Stimulated activated CD8-positive, alpha-beta memory T cell treated with anti-CD3 and anti-CD28 coated beads, Interleukin-12 subunit alpha, Interleukin-12 subunit beta, amount 100 ng/mL, for 24 hours (primary cell): ENCODE results near the gene TMEM132D.

Source experiments
- DNase-seq: peaks from one replicate; pipeline ENCODE4 v3.0.0-alpha.2; 2020; ENCODE audit errors: extremely low read depth

Gene TMEM132D

GRCh38 chr12:129339336-129339735 lies 564.5 kb downstream of the TMEM132D start:
- no peak for DNase-seq

- DNase-seq: no peak
Measured at GRCh38 chr12:129337413-129337812, 566.4 kb downstream of the TMEM132D start.

GRCh38 chr12:129335773-129336172 lies 568.1 kb downstream of the TMEM132D start:
- no peak for DNase-seq

- DNase-seq: no peak
Measured at GRCh38 chr12:129332286-129332685, 571.5 kb downstream of the TMEM132D start.

- no peak for DNase-seq
Measured at GRCh38 chr12:129331356-129332085, 572.3 kb downstream of the TMEM132D start.

- DNase-seq: no peak
Measured at GRCh38 chr12:129328235-129328634, 575.6 kb downstream of the TMEM132D start.

- DNase-seq: no peak
Measured at GRCh38 chr12:129325566-129325965, 578.3 kb downstream of the TMEM132D start.

GRCh38 chr12:129312048-129312447 lies 591.8 kb downstream of the TMEM132D start:
- no peak for DNase-seq

- DNase-seq: no peak
Measured at GRCh38 chr12:129310346-129310745, 593.5 kb downstream of the TMEM132D start.

GRCh38 chr12:129305851-129306250 lies 598.0 kb downstream of the TMEM132D start:
- no peak for DNase-seq

- DNase-seq: no peak
Measured at GRCh38 chr12:129304529-129304928, 599.3 kb downstream of the TMEM132D start.

- no peak for DNase-seq
Measured at GRCh38 chr12:129300011-129300410, 603.8 kb downstream of the TMEM132D start.

GRCh38 chr12:129298921-129299320 lies 604.9 kb downstream of the TMEM132D start:
- no peak for DNase-seq

GRCh38 chr12:129296671-129297070 lies 607.2 kb downstream of the TMEM132D start:
- DNase-seq: no peak

GRCh38 chr12:129294868-129295267 lies 609.0 kb downstream of the TMEM132D start:
- DNase-seq: no peak

- no peak for DNase-seq
Measured at GRCh38 chr12:129279771-129280170, 624.1 kb downstream of the TMEM132D start.

GRCh38 chr12:129276361-129277060 lies 627.3 kb downstream of the TMEM132D start:
- DNase-seq: no peak

GRCh38 chr12:129269756-129270495 lies 633.9 kb downstream of the TMEM132D start:
- no peak for DNase-seq

- no peak for DNase-seq
Measured at GRCh38 chr12:129258781-129259318, 645.0 kb downstream of the TMEM132D start.

- no peak for DNase-seq
Measured at GRCh38 chr12:129257524-129257923, 646.3 kb downstream of the TMEM132D start.

GRCh38 chr12:129246630-129247029 lies 657.2 kb downstream of the TMEM132D start:
- no peak for DNase-seq

GRCh38 chr12:129245769-129246168 lies 658.1 kb downstream of the TMEM132D start:
- no peak for DNase-seq
